ENCODE measurements around the gene PPL. TPM values are rescaled to one million over a fixed set of nuclear protein-coding genes. Genes with fewer than 3 reads are reported as not detected.
A peak's percentile ranks its signal among the peaks of the same experiment; 100 is the strongest.

The PPL gene
- total and polyA plus RNA-seq, 2 of the 13 experiments (the other 11 are each of a cell fraction or from before 2014, with no cell fraction given): 5.7 to 6.6 TPM

DNA sequence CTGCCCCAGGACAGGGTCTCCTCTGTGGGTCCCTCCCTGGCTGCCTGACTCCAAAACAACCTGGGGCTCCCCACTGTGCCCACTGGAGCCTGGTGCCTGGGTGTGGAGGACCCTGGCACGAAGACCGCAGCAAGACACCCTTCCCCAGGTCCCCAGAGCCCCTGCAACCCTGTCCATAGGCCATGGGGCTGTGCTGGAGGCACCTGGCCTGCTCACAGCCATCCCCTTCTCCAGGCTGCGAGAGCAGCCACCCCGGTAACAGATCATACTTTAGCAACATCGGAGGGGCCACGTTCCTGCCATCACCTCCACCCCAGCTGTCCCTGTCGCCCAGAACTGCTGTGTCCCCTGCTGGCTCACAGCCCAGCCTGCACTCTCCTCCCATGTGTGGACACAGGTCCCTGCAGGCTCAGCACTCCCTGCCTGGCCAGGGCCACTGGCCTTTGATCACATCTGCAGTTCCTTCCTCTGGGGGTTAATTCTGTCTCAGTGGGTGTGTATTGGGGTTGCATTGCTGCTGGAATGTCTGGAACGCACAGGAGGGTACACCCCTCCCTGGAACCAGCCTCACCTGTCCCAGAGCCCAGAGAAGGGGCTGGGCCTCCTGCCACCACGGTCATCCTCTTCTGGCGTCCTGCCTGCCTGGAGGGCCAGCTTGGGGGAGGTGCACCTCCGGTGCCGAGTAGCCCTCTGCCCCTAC lies 12.2 kb downstream of the PPL start (continued):
- TF ChIP-seq, protein P1, sequence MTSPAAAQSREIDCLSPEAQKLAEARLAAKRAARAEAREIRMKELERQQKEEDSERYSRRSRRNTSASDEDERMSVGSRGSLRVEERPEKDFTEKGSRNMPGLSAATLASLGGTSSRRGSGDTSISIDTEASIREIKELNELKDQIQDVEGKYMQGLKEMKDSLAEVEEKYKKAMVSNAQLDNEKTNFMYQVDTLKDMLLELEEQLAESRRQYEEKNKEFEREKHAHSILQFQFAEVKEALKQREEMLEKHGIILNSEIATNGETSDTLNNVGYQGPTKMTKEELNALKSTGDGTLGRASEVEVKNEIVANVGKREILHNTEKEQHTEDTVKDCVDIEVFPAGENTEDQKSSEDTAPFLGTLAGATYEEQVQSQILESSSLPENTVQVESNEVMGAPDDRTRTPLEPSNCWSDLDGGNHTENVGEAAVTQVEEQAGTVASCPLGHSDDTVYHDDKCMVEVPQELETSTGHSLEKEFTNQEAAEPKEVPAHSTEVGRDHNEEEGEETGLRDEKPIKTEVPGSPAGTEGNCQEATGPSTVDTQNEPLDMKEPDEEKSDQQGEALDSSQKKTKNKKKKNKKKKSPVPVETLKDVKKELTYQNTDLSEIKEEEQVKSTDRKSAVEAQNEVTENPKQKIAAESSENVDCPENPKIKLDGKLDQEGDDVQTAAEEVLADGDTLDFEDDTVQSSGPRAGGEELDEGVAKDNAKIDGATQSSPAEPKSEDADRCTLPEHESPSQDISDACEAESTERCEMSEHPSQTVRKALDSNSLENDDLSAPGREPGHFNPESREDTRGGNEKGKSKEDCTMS (CRISPR knock-in tag; conservative IDR thresholded peaks at IDR 0.05): no peak
- peak; percentile 46; the same call in 1 of the 2 replicates for TF ChIP-seq SPEN (CRISPR knock-in tag; IDR thresholded peaks at IDR 0.05; ENCODE audit: low read depth)
- TF ChIP-seq, protein P2, sequence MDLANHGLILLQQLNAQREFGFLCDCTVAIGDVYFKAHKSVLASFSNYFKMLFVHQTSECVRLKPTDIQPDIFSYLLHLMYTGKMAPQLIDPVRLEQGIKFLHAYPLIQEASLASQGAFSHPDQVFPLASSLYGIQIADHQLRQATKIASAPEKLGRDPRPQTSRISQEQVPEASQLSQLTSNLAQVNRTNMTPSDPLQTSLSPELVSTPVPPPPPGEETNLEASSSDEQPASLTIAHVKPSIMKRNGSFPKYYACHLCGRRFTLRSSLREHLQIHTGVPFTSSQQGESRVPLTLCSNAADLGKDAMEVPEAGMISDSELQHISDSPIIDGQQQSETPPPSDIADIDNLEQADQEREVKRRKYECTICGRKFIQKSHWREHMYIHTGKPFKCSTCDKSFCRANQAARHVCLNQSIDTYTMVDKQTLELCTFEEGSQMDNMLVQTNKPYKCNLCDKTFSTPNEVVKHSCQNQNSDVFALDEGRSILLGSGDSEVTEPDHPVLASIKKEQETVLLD (CRISPR knock-in tag; IDR thresholded peaks at IDR 0.05; ENCODE audit: low read depth): no peak
- TF ChIP-seq, protein P3, sequence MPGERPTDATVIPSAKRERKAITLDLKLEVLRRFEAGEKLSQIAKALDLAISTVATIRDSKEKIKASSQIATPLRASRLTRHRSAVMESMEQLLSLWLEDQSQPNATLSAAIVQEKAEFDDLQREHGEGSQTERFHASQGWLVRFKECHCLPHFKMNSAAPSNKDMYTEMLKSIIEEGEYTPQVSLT (CRISPR knock-in tag; IDR thresholded peaks at IDR 0.05; ENCODE audit: borderline replicate concordance, low read depth): no peak
- TF ChIP-seq, protein P4, sequence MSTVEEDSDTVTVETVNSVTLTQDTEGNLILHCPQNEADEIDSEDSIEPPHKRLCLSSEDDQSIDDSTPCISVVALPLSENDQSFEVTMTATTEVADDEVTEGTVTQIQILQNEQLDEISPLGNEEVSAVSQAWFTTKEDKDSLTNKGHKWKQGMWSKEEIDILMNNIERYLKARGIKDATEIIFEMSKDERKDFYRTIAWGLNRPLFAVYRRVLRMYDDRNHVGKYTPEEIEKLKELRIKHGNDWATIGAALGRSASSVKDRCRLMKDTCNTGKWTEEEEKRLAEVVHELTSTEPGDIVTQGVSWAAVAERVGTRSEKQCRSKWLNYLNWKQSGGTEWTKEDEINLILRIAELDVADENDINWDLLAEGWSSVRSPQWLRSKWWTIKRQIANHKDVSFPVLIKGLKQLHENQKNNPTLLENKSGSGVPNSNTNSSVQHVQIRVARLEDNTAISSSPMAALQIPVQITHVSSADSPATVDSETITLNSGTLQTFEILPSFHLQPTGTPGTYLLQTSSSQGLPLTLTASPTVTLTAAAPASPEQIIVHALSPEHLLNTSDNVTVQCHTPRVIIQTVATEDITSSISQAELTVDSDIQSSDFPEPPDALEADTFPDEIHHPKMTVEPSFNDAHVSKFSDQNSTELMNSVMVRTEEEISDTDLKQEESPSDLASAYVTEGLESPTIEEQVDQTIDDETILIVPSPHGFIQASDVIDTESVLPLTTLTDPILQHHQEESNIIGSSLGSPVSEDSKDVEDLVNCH (CRISPR knock-in tag; IDR thresholded peaks at IDR 0.05): no peak
- TF ChIP-seq ATF7-NPFF (CRISPR knock-in tag; IDR thresholded peaks at IDR 0.05; ENCODE audit: low read depth): no peak
- no peak for TF ChIP-seq SOX6 (IDR thresholded peaks at IDR 0.05)
- TF ChIP-seq SOX6 (CRISPR knock-in tag; IDR thresholded peaks at IDR 0.05): peak; percentile 62
- TF ChIP-seq HNF4A (CRISPR knock-in tag; IDR thresholded peaks at IDR 0.05): peak; percentile 74
- no peak for TF ChIP-seq ZNF382 (CRISPR knock-in tag; IDR thresholded peaks at IDR 0.05; ENCODE audit: borderline replicate concordance)
- TF ChIP-seq, protein P5, sequence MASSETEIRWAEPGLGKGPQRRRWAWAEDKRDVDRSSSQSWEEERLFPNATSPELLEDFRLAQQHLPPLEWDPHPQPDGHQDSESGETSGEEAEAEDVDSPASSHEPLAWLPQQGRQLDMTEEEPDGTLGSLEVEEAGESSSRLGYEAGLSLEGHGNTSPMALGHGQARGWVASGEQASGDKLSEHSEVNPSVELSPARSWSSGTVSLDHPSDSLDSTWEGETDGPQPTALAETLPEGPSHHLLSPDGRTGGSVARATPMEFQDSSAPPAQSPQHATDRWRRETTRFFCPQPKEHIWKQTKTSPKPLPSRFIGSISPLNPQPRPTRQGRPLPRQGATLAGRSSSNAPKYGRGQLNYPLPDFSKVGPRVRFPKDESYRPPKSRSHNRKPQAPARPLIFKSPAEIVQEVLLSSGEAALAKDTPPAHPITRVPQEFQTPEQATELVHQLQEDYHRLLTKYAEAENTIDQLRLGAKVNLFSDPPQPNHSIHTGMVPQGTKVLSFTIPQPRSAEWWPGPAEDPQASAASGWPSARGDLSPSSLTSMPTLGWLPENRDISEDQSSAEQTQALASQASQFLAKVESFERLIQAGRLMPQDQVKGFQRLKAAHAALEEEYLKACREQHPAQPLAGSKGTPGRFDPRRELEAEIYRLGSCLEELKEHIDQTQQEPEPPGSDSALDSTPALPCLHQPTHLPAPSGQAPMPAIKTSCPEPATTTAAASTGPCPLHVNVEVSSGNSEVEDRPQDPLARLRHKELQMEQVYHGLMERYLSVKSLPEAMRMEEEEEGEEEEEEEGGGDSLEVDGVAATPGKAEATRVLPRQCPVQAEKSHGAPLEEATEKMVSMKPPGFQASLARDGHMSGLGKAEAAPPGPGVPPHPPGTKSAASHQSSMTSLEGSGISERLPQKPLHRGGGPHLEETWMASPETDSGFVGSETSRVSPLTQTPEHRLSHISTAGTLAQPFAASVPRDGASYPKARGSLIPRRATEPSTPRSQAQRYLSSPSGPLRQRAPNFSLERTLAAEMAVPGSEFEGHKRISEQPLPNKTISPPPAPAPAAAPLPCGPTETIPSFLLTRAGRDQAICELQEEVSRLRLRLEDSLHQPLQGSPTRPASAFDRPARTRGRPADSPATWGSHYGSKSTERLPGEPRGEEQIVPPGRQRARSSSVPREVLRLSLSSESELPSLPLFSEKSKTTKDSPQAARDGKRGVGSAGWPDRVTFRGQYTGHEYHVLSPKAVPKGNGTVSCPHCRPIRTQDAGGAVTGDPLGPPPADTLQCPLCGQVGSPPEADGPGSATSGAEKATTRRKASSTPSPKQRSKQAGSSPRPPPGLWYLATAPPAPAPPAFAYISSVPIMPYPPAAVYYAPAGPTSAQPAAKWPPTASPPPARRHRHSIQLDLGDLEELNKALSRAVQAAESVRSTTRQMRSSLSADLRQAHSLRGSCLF (CRISPR knock-in tag; IDR thresholded peaks at IDR 0.05; ENCODE audit: borderline replicate concordance): no peak
- TF ChIP-seq DNMT3B (CRISPR knock-in tag; conservative IDR thresholded peaks at IDR 0.05): no peak
- no peak for TF ChIP-seq SMC3 (IDR thresholded peaks at IDR 0.05; ENCODE audit: low read length)
- TF ChIP-seq HDAC6 (IDR thresholded peaks at IDR 0.05; ENCODE audit: low read depth, low read length): no peak
- no peak for TF ChIP-seq ZNF773 (CRISPR knock-in tag; IDR thresholded peaks at IDR 0.05; ENCODE audit: borderline replicate concordance)
- peak; percentile 95 for TF ChIP-seq ZNF296 (CRISPR knock-in tag; conservative IDR thresholded peaks at IDR 0.05)
- TF ChIP-seq ZNF761 (CRISPR knock-in tag; conservative IDR thresholded peaks at IDR 0.05): peak; percentile 65; the same call in 1 of the 2 replicates
- TF ChIP-seq ZNF570 (CRISPR knock-in tag; IDR thresholded peaks at IDR 0.05; ENCODE audit: borderline replicate concordance): no peak

Measured in HepG2 (cell line).